Activated naive CD4-positive, alpha-beta T cell treated with anti-CD3 and anti-CD28 coated beads, Interleukin-2, amount 50 U/mL, for 72 hours (primary cell): ENCODE measurements around the gene ZCCHC2. TPM values are rescaled to one million over a fixed set of nuclear protein-coding genes. Genes with fewer than 3 reads are reported as not detected.

Experiments
- total RNA-seq, 2 donors: library from RNA; stranded (reverse); gene quantifications; one replicate each; pipeline ENCODE4 v1.2.3, GENCODE V29; 2022

Gene ZCCHC2
- total RNA-seq, 2 donors from 2014 or later = 33.8 to 66.0 TPM

Other genes with a start within 250 kb of the ZCCHC2 start
- 10 to 100 TPM in 1 of 2 donors, under 1 TPM in 1; 0.82 to 15.8 TPM for gene TNFRSF11A, start 197.7 kb upstream of the ZCCHC2 start, total RNA-seq
- 10 to 100 TPM in 1 of 2 donors, 1 to 10 TPM in 1; 7.8 to 10.5 TPM for gene PHLPP1, start 192.5 kb downstream of the ZCCHC2 start, total RNA-seq